D721Med (cell line): ENCODE measurements around the gene GPALPP1.
"Not testable (repeated sequence)": the region's sequence is repeated elsewhere in the genome, so short reads cannot be mapped to it uniquely, and the experiment has no call there.

ENCODE experiments used
- DNase-seq: peaks from one replicate; pipeline ENCODE4 v3.0.0; 2011; ENCODE audit warnings: low spot score; ENCODE audit not compliant: insufficient read length
- FAIRE-seq: peaks from 2 replicates; lab custom pipeline; 2011; peaks lifted over from hg19 to GRCh38; lab: Jason Lieb, UNC
- TF ChIP-seq, protein P1 (sequence below): IDR thresholded peaks from 2 replicates; pipeline ENCODE4 v1.5.1; 2012; ENCODE audit warnings: mild to moderate bottlenecking, control low read depth; ENCODE audit not compliant: insufficient read depth; ENCODE audit errors: missing control alignments

The GPALPP1 gene

DNA sequence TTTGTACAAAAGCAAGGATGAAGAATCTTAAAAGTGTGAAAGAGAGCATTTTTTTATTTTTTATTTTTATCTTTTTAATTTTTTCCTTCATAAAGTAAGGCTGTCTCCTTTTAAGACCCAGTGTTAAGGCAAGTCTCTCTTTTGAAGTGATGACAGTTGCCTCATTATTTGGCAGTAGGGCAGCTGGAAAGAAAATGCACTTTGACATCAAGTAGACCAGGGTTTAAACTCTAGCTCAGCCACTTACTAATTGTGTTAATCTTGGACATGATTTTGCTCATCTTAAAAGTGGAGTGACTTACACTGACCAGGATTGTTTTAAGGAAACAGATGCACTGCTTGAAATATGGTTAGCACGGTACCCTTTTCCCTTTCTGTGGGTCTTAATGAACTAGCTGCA, 18.5 kb downstream of the GPALPP1 start:
- TF ChIP-seq, protein P1, sequence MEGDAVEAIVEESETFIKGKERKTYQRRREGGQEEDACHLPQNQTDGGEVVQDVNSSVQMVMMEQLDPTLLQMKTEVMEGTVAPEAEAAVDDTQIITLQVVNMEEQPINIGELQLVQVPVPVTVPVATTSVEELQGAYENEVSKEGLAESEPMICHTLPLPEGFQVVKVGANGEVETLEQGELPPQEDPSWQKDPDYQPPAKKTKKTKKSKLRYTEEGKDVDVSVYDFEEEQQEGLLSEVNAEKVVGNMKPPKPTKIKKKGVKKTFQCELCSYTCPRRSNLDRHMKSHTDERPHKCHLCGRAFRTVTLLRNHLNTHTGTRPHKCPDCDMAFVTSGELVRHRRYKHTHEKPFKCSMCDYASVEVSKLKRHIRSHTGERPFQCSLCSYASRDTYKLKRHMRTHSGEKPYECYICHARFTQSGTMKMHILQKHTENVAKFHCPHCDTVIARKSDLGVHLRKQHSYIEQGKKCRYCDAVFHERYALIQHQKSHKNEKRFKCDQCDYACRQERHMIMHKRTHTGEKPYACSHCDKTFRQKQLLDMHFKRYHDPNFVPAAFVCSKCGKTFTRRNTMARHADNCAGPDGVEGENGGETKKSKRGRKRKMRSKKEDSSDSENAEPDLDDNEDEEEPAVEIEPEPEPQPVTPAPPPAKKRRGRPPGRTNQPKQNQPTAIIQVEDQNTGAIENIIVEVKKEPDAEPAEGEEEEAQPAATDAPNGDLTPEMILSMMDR: no peak
- no peak for FAIRE-seq
- no peak for DNase-seq

DNA sequence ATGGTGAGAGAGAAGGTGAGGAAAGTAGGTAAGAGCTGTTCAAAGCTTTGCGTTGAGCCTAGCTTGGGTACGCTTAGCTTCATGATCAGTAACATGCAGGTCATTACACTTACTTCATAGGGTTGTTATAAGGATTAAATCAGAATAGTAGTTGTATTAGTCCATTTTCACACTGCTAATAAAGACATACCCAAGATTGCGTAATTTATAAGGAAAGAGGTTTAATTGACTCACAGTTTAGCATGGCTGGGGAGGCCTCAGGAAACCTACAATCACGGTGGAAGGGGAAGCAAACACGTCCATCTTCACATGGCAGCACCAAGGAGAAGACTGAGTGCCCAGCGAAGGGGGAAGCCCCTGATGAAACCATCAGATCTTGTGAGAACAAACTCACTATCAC, 21.9 kb downstream of the GPALPP1 start:
- TF ChIP-seq, protein P1: no peak
- DNase-seq: no peak
- FAIRE-seq: no peak

DNA sequence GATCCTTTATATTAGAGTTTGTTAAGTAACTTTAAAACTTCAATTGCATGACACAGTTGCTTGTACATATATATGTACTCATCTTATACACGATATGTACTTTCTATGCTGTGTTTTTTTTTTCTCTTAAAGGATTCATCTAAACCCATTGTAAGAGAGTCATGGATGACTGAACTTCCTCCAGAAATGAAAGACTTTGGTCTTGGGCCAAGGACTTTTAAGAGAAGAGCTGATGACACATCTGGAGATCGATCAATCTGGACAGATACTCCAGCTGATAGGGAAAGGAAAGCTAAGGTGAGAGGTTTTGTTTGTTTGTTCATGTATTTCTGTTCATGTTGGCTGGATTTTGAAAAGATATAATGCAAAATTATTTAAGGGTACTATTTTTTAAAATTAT, 26.0 kb downstream of the GPALPP1 start:
- FAIRE-seq: no peak
- TF ChIP-seq, protein P1: no peak
- no peak for DNase-seq

DNA sequence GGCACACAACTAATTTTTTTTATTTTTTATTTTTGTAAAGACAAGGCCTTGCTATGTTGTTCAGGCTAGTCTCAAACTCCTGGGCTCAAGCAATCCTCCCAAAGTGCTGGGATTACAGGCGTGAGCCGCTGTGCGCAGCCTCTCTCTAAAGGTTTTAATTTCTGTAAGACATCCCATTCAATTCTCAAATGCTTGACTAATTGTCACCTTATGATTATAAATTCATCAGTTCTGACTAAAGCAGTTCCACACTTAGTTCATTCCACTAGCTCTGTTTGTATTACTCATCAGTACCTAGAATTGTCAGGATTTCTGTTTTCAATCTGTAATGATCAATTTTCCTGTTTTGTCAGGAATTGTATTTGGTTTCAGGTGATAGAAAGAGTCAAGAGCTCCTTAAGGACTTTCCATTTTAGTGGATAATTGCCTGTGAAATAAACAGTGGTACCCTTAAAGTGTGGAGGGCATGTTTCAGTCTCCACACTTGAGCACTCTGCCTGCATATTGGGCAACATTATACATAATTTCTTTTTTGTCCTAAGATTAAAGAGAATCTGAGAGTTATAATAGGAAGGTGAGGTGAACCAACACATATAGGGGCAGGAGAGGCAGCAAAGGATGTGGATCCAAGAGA, 27.6 kb downstream of the GPALPP1 start:
- no peak for DNase-seq
- no peak for FAIRE-seq
- TF ChIP-seq, protein P1: no peak

DNA sequence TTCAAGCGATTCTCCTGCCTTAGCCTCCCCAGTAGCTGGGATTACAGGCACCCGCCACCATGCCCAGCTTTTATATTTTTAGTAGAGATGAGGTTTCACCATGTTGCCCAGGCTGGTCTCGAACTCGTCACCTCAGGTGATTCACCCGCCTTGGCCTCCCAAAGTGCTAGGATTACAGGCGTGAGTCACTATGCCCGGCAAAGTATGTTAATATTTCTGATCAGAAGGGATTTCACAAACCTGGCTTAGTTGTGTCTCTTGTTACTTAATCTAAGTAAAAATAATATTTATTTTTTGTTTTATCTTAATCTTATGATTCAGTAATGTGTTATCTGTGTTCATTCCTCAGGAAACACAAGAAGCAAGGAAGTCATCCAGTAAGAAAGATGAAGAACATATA, 30.6 kb downstream of the GPALPP1 start:
- not testable (repeated sequence) for FAIRE-seq, DNase-seq

DNA sequence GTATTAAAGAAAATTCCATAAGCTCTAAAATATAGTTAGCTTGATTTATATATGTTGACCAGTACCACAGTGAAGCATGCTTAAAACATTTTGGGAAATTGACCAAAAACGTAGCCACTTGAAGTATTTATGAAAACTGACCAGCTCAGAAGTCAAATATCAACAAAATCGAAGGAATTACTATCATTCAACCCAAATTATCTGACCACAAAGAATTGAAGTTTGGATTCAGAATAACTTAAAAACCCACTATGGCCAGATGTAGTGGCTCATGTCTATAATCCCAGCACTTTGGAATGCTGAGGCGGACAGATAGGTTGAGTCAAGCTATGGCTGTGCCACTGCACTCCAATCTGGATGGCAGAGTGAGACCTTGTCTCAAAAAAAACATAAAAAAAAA, 31.9 kb downstream of the GPALPP1 start:
- FAIRE-seq (no peak), DNase-seq (no peak)
- TF ChIP-seq, protein P1: no peak

DNA sequence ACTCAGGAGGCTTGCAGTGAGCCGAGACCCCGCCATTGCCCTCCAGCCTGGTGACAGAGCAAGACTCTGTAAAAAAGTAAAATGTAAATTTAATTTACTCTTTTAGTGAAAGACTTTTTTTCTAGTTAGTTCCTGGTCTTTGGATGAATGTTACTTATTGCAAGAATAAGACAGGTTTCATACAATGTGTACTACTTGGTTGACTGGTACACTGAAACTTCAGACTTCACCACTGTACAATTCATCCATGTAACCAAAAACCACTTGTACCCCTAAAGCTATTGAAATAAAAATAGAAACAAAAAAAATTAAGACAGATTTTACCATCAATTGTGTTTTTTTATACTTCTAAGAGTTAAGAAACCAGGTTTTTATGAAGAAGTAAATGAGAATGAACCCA, 35.5 kb downstream of the GPALPP1 start:
- TF ChIP-seq, protein P1: no peak
- DNase-seq (no peak), FAIRE-seq (no peak)

DNA sequence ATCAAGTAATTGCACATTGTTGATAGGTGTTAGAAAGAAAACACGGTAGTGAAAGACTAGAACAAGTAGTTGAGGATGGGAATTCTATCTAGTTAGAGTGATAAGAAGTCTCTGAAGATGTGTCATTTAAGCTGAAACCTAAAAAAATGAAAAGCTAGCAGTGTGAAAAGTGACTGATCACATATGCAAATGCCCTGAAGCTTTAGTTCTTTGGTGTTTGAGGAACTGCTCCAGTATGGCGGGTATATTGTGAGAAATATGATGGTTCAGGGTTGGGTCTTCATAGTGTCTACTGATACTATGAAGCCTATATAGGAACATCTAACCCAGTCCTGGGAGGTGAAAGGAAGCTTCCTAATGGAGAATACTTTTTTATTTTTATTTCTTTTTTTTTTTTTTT, 45.0 kb downstream of the GPALPP1 start:
- no peak for DNase-seq
- TF ChIP-seq, protein P1: no peak
- no peak for FAIRE-seq
